H9 (cell line): ENCODE data around the gene PREX1. TPM values are rescaled to one million over a fixed set of nuclear protein-coding genes. Genes with fewer than 3 reads are reported as not detected.

Experiments used
- DNase-seq: peaks from one replicate; pipeline ENCODE4 v3.0.0-alpha.2; 2017
- H2AFZ ChIP-seq: one replicate; pipeline ENCODE4 v1.6.1; 2013; ENCODE audit warnings: mild to moderate bottlenecking, low read length, control low read depth, moderate library complexity
- H2AK5ac ChIP-seq: 2 replicates; pipeline ENCODE4 v1.6.1; 2013; ENCODE audit warnings: low read length, control low read depth, mixed read lengths; ENCODE audit not compliant: insufficient read length
- H2BK120ac ChIP-seq: one replicate; pipeline ENCODE4 v1.6.1; 2013; ENCODE audit warnings: low read depth, mild to moderate bottlenecking, low read length, control low read depth, inconsistent platforms; ENCODE audit not compliant: poor library complexity, severe bottlenecking
- H2BK12ac ChIP-seq: 2 replicates; pipeline ENCODE4 v1.6.1; 2013; ENCODE audit warnings: low read length, control low read depth, mixed read lengths, low read depth; ENCODE audit not compliant: insufficient read length
- H2BK15ac ChIP-seq: 2 replicates; pipeline ENCODE4 v1.6.1; 2013; ENCODE audit warnings: low read depth, low read length, control low read depth
- H2BK20ac ChIP-seq: one replicate; pipeline ENCODE4 v1.6.1; 2013; ENCODE audit warnings: low read depth, mild to moderate bottlenecking, low read length, control low read depth, inconsistent platforms; ENCODE audit not compliant: poor library complexity, severe bottlenecking
- H2BK5ac ChIP-seq: 2 replicates; pipeline ENCODE4 v1.6.1; 2013; ENCODE audit warnings: low read length, control low read depth, mixed read lengths; ENCODE audit not compliant: insufficient read length
- H3K14ac ChIP-seq: 2 replicates; pipeline ENCODE4 v1.6.1; 2013; ENCODE audit warnings: low read length, control low read depth; ENCODE audit not compliant: insufficient read depth
- H3K18ac ChIP-seq: 2 replicates; pipeline ENCODE4 v1.6.1; 2013; ENCODE audit warnings: low read depth, mild to moderate bottlenecking, mixed read lengths, low read length, control low read depth; ENCODE audit not compliant: insufficient read length
- H3K23ac ChIP-seq: 2 replicates; pipeline ENCODE4 v1.6.1; 2013; ENCODE audit warnings: low read length, control low read depth, mixed read lengths, low read depth; ENCODE audit not compliant: insufficient read length
- H3K23me2 ChIP-seq: 2 replicates; pipeline ENCODE4 v1.6.1; 2013; ENCODE audit warnings: low read depth, mild to moderate bottlenecking, mixed read lengths, low read length, control low read depth; ENCODE audit not compliant: insufficient read length, poor library complexity, severe bottlenecking
- H3K27ac ChIP-seq: 2 replicates; pipeline ENCODE4 v1.5.1; 2013; ENCODE audit warnings: low read length, control low read depth, mixed read lengths, low read depth; ENCODE audit not compliant: insufficient read length
- H3K27me3 ChIP-seq: 2 replicates; pipeline ENCODE4 v1.6.1; 2013; ENCODE audit warnings: low read length, control low read depth, inconsistent platforms; ENCODE audit not compliant: insufficient read depth
- H3K4ac ChIP-seq: 2 replicates; pipeline ENCODE4 v1.6.1; 2013; ENCODE audit warnings: low read depth, mild to moderate bottlenecking, control low read depth, inconsistent platforms, low read length, moderate library complexity
- H3K4me1 ChIP-seq: 2 replicates; pipeline ENCODE4 v1.6.1; 2013; ENCODE audit warnings: low read length, control low read depth, inconsistent platforms; ENCODE audit not compliant: insufficient read depth
- H3K4me2 ChIP-seq: 2 replicates; pipeline ENCODE4 v1.6.1; 2013; ENCODE audit warnings: low read length, control low read depth, mixed read lengths; ENCODE audit not compliant: insufficient read length, insufficient read depth
- H3K56ac ChIP-seq: 2 replicates; pipeline ENCODE4 v1.6.1; 2013; ENCODE audit warnings: low read depth, mild to moderate bottlenecking, mixed read lengths, low read length, control low read depth; ENCODE audit not compliant: insufficient read length
- H3K79me1 ChIP-seq: 2 replicates; pipeline ENCODE4 v1.6.1; 2013; ENCODE audit warnings: low read depth, mild to moderate bottlenecking, moderate library complexity, low read length, control low read depth, inconsistent platforms; ENCODE audit not compliant: insufficient read depth, poor library complexity, severe bottlenecking
- H3K79me2 ChIP-seq: 2 replicates; pipeline ENCODE4 v1.6.1; 2013; ENCODE audit warnings: low read length, control low read depth, inconsistent platforms; ENCODE audit not compliant: insufficient read depth
- H3K9ac ChIP-seq: 2 replicates; pipeline ENCODE4 v1.6.1; 2013; ENCODE audit warnings: low read length, control low read depth, mixed read lengths; ENCODE audit not compliant: insufficient read length; ENCODE audit errors: extremely low read depth
- H3K9me3 ChIP-seq: one replicate; pipeline ENCODE4 v1.6.1; 2013; ENCODE audit warnings: low read depth, low read length, inconsistent platforms; ENCODE audit not compliant: control insufficient read depth
- H3T11ph ChIP-seq: one replicate; pipeline ENCODE4 v1.6.1; 2013; ENCODE audit warnings: mild to moderate bottlenecking, low read length, control low read depth, inconsistent platforms
- H4K20me1 ChIP-seq: one replicate; pipeline ENCODE4 v1.6.1; 2013; ENCODE audit not compliant: control insufficient read depth, insufficient read length, insufficient read depth
- H4K5ac ChIP-seq: 2 replicates; pipeline ENCODE4 v1.6.1; 2013; ENCODE audit warnings: low read depth, mild to moderate bottlenecking, mixed read lengths, low read length, control low read depth; ENCODE audit not compliant: insufficient read length
- H4K8ac ChIP-seq: replicated peaks from 2 replicates; pipeline ENCODE4 v1.6.1; 2013; ENCODE audit warnings: low read length, control low read depth, mixed read lengths, low read depth; ENCODE audit not compliant: insufficient read length
- H4K91ac ChIP-seq: 2 replicates; pipeline ENCODE4 v1.6.1; 2013; ENCODE audit warnings: low read depth, mild to moderate bottlenecking, moderate library complexity, mixed read lengths, low read length, control low read depth; ENCODE audit not compliant: insufficient read length
- H3K27ac Mint-ChIP-seq, 3 experiments: 2 replicates in 2 of 3; 3 replicates in 1 of 3; pipeline ENCODE4 v1.8.0; 2020 to 2021; ENCODE audit warnings: mixed read lengths in 3 of 3, mild to moderate bottlenecking in 1 of 3, moderate library complexity in 1 of 3
- H3K27me3 Mint-ChIP-seq: 2 replicates; pipeline ENCODE4 v1.8.0; 2021; ENCODE audit warnings: low read depth, mild to moderate bottlenecking, moderate library complexity, mixed read lengths
- H3K36me3 Mint-ChIP-seq, 3 experiments: 2 replicates in 2 of 3; 3 replicates in 1 of 3; pipeline ENCODE4 v1.8.0; 2020 to 2021; ENCODE audit warnings: low read depth in 3 of 3, mixed read lengths in 3 of 3; ENCODE audit not compliant: insufficient read depth in 1 of 3
- H3K4me1 Mint-ChIP-seq, 2 experiments: 2 replicates each; pipeline ENCODE4 v1.8.0; 2020; ENCODE audit warnings: mixed read lengths in 2 of 2
- H3K4me3 Mint-ChIP-seq, 2 experiments: 2 replicates in 1 of 2; 3 replicates in 1 of 2; pipeline ENCODE4 v1.8.0; 2020 to 2021; ENCODE audit warnings: mild to moderate bottlenecking in 2 of 2, mixed read lengths in 2 of 2, moderate library complexity in 1 of 2
- H3K9me3 Mint-ChIP-seq, 2 experiments: 2 replicates in 1 of 2; 3 replicates in 1 of 2; pipeline ENCODE4 v1.8.0; 2020; ENCODE audit warnings: mild to moderate bottlenecking in 2 of 2, mixed read lengths in 2 of 2, moderate library complexity in 1 of 2
- WGBS: extraction: QIAGEN DNeasy Blood & Tissue Kit; methylation state at CpG from one replicate; pipeline ENCODE4 v1.1.7; 2013; ENCODE audit warnings: missing lambda C conversion rate, low lambda C conversion rate, mixed read lengths; ENCODE audit not compliant: insufficient read length; ENCODE audit errors: extremely low coverage; 5-methylcytosine and 5-hydroxymethylcytosine counted together
- total RNA-seq: library from RNA; stranded (reverse); gene quantifications from 2 replicates; pipeline ENCODE4 v1.2.1, GENCODE V29; 2021
- TF ChIP-seq, protein P1 (sequence below): fragments of 200-600 bp; sonication (generic); conservative IDR thresholded peaks from 3 replicates; pipeline ENCODE4 v1.8.0; 2021; ENCODE audit warnings: antibody characterized with exemption, mild to moderate bottlenecking

The PREX1 gene
- total RNA-seq, 1 experiment from 2014 or later: 6.6 TPM

DNA sequence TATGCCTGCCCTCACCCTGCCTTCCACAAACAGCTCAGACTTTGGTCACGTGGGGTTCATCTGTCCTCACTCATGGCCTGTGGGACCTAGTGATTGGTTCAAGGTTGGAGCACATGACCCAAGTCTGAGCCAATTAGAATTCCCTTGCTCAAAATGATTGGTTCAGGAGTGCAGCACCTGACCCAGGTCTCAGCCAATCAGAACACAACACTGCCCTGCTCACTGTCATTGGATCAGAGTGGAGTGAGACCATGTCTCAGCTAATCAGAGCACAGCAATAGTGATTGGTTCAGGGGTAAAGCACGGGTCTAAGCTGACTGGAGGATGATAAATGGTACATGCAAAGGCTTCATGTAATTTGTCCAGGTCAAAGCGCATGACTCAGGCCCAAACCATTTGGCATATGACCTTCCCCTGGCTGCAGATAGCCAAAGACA is 102.2 kb downstream of the PREX1 start:
- Histone ChIP-seq H3T11ph (no peak overlapping the region), H2BK15ac (no peak overlapping the region), H4K8ac (peak overlapping the region; percentile 6), H3K4ac (no peak overlapping the region), H2BK120ac (no peak overlapping the region), H3K23me2 (no peaks in the 10 kb centered on the region), H3K56ac (no peak overlapping the region), H2BK20ac (no peak overlapping the region), H3K9ac (no peak overlapping the region), H2BK5ac (no peak overlapping the region), H3K79me1 (no peaks in the 10 kb centered on the region), H3K27me3 (no peaks in the 10 kb centered on the region), H4K5ac (no peak overlapping the region), H2BK12ac (no peak overlapping the region), H3K23ac (no peak overlapping the region), H3K18ac (no peak overlapping the region), H2AK5ac (no peak overlapping the region), H2AFZ (no peak overlapping the region), H3K9me3 (no peaks in the 10 kb centered on the region), H3K14ac (no peak overlapping the region), H3K4me2 (no peak overlapping the region), H3K4me1 (no peaks in the 10 kb centered on the region), H3K79me2 (no peaks in the 10 kb centered on the region), H3K27ac (no peak overlapping the region), H4K91ac (no peak overlapping the region), H4K20me1 (no peaks in the 10 kb centered on the region)
- Mint-ChIP-seq H3K9me3 (no peaks in the 10 kb centered on the region), H3K27ac (no peak overlapping the region), H3K4me1 (peaks cover 15 to 36% of the 10 kb centered on the region in 2 experiments), H3K36me3 (peaks cover 0 to 5% (median 0%) of the 10 kb centered on the region in 3 experiments; a peak in 2 of 7 replicates), H3K27me3 (no peaks in the 10 kb centered on the region; the same call in 1 of the 2 replicates), H3K4me3 (no peak overlapping the region)
- TF ChIP-seq, protein P1, sequence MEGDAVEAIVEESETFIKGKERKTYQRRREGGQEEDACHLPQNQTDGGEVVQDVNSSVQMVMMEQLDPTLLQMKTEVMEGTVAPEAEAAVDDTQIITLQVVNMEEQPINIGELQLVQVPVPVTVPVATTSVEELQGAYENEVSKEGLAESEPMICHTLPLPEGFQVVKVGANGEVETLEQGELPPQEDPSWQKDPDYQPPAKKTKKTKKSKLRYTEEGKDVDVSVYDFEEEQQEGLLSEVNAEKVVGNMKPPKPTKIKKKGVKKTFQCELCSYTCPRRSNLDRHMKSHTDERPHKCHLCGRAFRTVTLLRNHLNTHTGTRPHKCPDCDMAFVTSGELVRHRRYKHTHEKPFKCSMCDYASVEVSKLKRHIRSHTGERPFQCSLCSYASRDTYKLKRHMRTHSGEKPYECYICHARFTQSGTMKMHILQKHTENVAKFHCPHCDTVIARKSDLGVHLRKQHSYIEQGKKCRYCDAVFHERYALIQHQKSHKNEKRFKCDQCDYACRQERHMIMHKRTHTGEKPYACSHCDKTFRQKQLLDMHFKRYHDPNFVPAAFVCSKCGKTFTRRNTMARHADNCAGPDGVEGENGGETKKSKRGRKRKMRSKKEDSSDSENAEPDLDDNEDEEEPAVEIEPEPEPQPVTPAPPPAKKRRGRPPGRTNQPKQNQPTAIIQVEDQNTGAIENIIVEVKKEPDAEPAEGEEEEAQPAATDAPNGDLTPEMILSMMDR: no peak
- DNase-seq: no peak
- no CpG with 5 or more reads among the region's 3 CpGs for whole genome bisulfite sequencing
